GM18951 (cell line): ENCODE data around the gene LATS1.
"Not testable (repeated sequence)": the region's sequence is repeated elsewhere in the genome, so short reads cannot be mapped to it uniquely, and the experiment has no call there.

Source experiments
- POLR2A ChIP-seq: IDR thresholded peaks from 4 replicates; pipeline ENCODE4 v1.6.1; 2011; ENCODE audit warnings: mild to moderate bottlenecking; ENCODE audit not compliant: insufficient read length, insufficient read depth; ENCODE audit errors: extremely low read depth
- in situ Hi-C: fragments of 300-500 bp; cut with MboI; formaldehyde crosslinking; loops from one replicate; pipeline ENCODE4 v1.12.0; 2022; ENCODE audit warnings: low sequenced_read_pairs, mixed read lengths, inconsistent platforms; ENCODE audit not compliant: unreplicated experiment

The LATS1 gene

DNA sequence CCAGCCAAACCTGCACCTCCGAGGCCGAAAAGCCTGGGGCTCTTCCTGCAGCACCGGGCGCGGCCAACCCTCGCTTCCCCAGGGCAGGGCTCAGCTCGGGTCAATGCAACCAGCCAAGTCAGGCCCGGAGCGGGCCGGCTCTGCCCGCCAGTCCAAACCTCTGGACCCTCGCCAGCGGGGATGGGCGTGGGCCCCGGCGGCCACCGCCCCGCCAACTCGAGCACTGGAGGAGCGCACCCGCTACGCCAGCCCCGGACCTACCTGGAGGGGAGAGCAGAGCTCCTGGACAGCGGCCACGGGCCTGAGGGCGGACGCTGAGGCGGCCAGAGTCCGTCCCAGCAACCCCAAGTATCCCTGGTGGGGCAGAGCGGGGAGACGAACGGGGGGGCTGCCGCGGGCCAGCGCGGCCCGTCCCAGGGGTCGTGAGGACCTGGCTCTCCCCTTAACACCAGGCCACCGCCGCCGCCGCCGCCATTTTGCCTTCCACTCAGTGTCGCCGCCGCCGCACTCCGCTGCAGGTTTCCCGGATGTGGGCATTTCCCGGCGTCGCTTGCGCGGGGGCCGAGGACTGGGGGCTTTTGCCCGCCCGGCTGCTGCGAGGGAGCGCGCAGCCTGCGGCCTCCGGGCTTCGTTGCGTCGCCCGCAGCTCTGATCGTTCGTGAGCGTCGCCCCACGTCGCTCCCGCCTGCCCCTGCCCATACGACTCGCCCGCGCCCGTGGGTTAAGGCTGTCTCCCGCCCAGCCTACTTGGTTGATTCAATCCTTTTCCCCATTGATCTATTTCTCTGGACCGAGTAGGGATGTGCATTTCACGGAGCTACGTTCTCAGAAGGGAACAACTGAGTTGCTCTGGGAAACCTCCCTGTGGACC is at the start of gene LATS1:
TSS of gene LATS1 (minus strand) at position 514 of the 871 bp plus-strand sequence. CDS start 15,975 bp downstream, outside the sequence.
- in situ Hi-C loops: no loop called here
- peak; percentile 99 for TF ChIP-seq POLR2A

DNA sequence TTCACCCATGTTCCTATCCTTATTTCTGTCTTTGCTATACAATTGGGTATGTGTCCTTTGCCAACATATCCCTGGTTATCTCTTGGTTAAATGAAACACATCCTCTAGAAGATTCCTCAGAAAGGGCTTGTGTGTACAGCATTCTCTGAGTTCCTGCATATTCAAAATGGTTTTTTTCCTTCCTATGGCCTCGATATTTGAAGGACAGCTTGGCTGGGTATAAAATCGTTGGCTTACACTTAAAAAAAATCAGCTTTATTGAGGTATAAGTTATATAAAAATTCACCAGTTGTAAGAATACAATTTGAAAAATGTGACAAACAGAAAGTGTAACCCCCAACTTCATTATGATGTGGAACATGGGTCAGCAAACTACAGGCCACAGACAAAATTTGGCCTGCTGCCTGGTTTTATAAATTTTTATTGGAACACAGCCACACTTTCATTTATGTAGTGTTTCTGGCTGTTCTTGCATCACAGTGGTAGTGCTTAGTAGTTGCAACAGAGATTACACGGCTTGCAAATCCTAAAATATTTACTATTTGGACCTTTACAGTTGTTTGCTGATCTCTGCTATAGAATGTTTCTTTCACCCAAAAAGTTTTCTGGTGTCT is 48.4 kb upstream of the LATS1 start:
- no peak for TF ChIP-seq POLR2A
- in situ Hi-C loops: no loop called here

DNA sequence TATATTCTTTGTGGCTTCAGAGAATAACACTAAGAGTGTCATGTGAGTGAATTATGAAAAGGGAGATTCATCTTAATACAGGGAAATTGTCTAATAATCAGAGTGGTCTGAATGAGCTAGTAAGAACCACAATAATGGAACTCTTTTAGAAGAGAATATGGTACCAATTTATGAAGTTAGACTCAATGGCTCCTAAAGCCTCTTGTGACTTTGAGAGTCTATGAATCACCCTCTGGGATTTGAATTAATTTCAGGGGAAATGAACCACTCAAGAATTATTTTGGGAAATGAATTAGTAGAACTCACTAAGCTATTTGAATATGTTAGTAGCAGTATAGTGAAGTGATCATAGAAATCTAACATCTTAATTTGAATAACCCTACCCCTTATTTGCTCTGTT is 46.0 kb upstream of the LATS1 start:
- TF ChIP-seq POLR2A: no peak
- in situ Hi-C loops: no loop called here

DNA sequence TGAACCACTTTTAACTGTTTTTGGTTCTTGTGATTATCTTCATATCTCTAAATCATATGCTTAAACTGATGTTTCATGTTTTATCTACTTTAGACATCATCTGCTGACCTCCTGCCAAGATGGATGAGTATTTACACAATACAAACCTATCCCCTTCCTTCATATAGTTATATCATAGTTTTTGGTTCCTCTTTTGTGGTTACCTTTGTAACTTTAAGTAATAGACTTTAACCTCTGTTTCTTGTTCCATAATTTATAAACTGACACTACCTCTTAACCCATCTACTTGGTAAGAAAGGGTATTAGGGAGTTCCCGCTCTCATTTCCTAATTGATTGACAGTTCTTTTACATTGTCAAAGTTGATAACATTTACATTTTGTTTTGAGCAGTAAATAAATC is 43.5 kb upstream of the LATS1 start:
- no peak for TF ChIP-seq POLR2A
- in situ Hi-C loops: no loop called here

DNA sequence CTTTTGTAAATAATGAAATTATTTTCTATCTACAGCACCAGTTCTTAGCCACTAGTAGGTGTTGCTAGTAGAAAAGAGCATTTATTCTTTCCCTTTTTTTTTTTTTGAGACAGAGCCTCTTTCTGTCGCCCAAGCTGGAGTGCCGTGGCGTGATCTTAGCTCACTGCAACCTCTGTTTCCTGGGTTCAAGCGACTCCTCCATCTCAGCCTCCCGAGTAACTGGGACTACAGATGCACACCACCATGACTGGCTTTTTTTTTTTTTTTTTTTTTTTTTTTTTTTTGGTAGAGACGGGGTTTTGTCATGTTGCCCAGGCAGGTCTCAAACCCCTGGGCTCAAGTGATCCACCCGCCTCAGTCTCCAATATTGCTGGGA is 38.3 kb upstream of the LATS1 start:
- in situ Hi-C loops: no loop called here
- TF ChIP-seq POLR2A: no peak

DNA sequence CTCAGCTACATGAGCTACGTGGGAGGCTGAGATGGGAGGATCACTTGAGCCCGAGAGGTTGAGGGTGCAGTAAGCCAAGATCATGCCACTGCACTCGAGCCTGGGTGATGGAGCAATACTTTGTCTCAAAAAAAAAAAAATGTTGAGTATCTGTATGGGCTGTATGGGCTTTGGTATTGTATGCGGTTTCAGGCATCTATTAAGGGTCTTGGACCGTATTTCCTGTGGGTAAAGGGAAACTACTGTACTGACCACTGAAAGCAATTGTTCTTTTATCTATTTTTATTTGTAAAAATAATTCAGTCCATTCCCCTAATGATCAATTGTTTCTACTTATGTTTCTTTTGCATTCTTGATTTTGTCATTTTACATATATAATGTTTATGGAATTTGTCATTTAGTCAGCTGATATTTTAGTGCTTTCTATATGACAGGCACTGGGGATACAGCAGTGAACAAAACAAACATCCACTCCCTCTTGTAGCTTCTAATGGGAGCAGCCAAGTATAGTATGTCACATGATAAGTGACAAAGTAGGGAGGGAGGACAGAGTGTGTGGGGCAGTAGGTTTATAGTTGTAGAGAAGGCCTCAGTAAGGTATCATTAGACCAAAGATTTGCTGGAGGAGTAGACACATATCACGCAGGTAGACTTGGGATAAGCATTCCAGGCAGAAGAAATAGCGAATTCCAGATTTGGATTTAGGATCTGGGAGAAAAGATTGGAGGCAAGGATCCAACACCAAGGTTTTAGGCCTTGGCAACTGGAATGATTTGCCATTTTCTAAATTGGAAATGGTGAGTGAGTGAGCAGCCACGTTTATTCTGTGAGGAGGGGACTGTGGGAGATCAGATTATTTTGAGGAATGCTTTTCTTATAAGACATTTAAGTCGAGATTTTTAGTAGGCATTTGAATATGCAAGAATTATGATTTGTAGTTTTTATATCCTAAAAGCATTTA is 37.7 kb upstream of the LATS1 start:
- in situ Hi-C loops: no loop called here
- TF ChIP-seq POLR2A: no peak

DNA sequence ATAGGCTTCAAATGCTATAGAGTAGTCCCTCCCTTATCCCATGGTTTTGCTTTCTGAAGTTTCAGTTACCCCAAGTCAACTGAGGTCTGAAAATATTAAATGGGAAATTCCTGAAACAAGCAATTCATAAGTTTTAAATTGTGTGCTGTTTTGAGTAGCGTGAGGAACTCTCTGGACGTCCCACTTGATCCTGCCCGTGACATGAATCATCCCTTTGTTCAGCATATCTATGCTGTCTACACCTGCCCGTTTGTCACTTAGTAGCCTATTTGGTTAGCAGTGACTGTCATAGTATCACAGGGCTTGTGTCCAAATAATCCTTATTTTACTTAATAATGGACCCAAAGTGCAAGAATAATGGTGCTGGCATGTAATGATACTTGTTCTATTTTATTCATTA is 36.6 kb upstream of the LATS1 start:
- TF ChIP-seq POLR2A: no peak
- in situ Hi-C loops: no loop called here

DNA sequence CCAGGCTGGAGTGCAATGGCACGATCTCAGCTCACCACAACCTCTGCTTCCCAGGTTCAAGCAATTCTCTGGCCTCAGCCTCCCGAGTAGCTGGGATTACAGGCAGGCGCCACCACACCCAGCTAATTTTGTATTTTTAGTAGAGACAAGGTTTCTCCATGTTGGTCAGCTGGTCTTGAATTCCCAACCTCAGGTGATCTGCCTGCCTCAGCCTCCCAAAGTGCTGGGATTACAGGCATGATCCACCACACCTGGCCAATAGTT is 35.4 kb upstream of the LATS1 start:
- in situ Hi-C loops: not testable (repeated sequence)

DNA sequence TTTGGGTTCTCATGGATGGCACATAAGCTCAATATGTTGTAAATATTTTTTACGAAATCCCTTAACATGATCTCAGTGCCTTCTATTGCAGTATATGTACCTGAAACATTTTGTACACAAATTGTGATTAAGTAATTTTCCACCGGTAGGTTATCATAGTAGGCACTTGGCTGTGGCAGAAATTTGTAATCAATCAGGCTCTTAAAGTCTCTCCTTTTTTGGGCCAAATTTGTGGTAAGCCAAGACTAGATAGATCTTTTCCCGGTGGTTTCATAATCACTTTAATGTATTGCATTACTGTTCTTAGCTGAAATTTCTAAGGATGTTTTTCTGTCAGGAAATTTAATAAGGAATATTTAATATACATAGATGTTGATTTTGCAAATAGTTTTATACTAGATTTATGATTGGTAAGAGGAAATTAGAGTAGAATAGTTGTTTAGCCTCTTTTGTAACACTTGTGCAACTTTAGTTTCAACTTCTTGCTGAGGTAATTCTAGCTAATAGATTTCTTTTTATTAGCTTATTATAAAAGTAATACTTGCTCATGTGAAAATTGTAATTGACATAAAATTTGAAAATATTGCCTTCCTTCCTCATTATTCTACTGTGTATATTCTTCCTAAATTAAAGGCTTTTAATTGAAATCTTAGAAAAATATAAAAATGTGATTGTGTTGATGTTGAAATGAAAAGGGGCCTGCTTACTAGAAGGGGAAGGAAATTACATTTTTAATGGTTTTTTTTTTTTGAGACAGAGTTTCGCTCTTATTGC is 34.9 kb upstream of the LATS1 start:
- in situ Hi-C loops: no loop called here
- TF ChIP-seq POLR2A: no peak

DNA sequence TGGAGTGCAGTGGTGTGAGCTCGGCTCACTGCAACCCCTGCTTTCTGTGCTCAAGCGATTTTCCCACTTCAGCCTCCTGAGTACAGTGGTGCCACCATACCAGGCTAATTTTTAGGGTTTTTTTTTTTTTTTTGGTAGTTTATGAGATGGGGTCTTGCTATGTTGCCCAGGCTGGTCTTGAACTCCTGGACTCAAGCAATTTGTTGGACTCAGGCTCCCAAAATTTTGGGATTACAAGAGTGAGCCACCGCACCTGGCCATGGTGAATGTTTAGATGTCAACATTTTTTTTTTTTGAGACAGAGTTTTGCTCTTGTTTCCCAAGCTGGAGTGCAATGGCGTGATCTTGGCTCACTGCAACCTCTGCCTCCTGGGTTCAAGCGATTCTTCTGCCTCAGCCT is 34.0 kb upstream of the LATS1 start:
- in situ Hi-C loops: not testable (repeated sequence)

DNA sequence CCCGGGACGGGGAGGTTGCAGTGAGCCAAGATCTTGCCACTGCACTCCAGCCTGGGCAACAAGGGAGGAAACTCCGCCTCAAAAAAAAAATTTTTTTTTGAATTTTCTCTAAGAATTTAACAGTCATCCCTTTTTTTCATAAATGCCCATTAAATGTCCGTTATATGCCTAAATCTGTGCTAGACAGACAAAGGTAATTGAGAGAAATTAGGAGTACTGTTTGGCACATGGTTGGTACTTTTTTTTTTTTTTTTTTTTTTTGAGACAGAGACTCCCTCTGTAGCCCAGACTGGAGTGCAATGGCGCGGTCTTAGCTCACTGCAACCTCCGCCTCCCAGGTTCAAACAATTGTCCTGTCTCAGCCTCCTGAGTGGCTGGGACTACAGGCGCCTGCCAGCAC is 33.3 kb upstream of the LATS1 start:
- TF ChIP-seq POLR2A: no peak
- in situ Hi-C loops: no loop called here

DNA sequence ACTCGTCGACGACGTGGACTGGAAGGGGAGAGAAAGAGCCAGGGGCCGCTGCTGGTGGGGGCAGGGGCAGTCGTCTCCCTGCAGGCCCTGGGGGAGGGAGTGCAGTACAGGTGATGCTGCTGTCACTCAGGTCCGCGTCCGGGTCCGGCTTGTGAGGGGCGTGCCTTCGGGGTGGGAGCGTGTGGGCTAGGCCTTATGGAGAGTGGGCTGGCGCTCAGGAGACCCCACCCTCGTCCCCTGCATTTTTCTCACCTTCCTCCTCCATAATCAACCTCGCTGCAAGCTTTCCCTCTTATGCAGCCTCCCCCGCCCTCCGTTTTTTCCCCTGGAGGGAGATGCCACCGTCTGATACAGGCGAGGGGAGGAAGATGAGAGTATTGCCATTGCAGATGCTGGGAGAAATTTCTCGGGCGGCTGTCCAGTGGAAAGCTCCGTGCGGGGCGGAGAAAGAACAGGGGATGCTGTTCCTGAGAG is 32.3 kb upstream of the LATS1 start:
- no peak for TF ChIP-seq POLR2A
- in situ Hi-C loops: no loop called here

DNA sequence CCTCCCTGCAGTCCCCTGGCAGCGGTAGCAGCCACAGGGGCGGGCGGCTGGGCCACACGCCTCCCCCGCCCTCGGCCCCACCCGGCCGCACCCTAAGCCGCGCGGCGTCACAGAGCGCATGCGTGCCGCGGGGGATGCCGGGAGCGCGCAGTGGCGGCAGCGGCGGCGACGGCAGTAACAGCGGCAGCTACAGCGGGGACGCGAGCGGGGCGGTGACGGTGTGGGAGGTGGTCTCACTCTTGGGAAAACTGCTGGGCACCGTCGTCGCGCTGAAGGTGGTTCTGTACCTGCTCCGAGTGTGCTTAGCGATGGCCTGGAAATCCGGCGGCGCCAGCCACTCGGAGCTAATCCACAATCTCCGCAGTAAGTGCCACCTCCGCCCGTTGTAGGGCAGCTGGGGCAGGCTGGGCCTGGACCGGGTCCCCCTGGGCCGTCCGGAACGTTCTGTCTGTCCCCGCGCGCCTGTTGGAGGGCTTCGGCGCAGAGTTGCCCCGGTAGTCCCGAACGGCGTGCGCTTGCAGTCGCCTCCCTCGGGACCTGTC is 31.8 kb upstream of the LATS1 start, which contains the start of gene PCMT1:
TSS of gene PCMT1 (plus strand) at position 148 of the 542 bp plus-strand sequence. CDS start at position 309, 161 bp downstream.
- TF ChIP-seq POLR2A: peak; percentile 92
- in situ Hi-C loops: no loop called here

DNA sequence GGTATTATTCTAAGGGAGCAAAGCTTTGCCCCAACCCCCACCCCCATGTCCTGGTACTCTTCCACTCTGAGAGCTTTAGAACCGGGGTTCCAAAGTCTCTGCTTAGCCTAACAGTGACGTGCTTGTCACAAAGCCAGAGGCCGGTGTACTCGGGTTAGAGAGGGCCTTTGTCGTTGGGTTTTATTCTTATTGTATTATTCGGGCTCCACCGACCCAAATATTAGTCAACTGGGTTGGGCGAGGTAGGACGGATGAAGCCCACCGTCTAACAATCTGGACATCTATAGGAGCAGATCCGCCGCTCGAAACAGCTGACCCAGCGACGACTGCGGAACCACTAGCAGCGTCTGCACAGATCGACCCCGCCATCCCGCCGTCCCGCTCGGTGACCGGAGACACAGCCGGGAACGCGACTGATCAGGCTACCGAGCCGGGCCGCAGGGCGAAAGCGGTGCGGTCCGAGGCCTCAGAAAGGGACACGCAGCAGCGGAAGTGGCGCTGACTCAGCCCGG is 31.2 kb upstream of the LATS1 start:
- in situ Hi-C loops: not testable (repeated sequence)
